HCT116 (cell line): Measurements from ENCODE around the gene ZFAND5. TPM values are rescaled to one million over a fixed set of nuclear protein-coding genes. Genes with fewer than 3 reads are reported as not detected.

Experiments
- ATAC-seq: fragments of 200-7000 bp; cut with Tn5 transposase; 2 replicates; pipeline ENCODE4 v1.9.1; 2020; ENCODE audit warnings: mild to moderate bottlenecking, moderate library complexity
- BruUV-seq: library from RNA; stranded (reverse); fragments of 400-500 nt; replicated peaks from 2 replicates; lab custom pipeline; 2021; lab: Mats Ljungman, UMichigan
- CTCF ChIA-PET: fragments of 300-600 bp; sonication (Branson Sonifier 250); formaldehyde crosslinking; loops from one replicate; lab custom pipeline; 2021; ENCODE audit warnings: antibody characterized with exemption; lab: Charles Lee
- POLR2A ChIA-PET: fragments of 300-600, 350-600 bp; sonication (Branson Sonifier 250); formaldehyde crosslinking; loops from one replicate; lab custom pipeline; 2021; ENCODE audit warnings: antibody characterized with exemption; lab: Charles Lee
- RAD21 ChIA-PET, 2 experiments: fragments of 300-600 bp; sonication (Branson Sonifier 250); formaldehyde crosslinking; loops; one replicate each; lab custom pipeline; 2023; ENCODE audit warnings: low total read pairs in 2 of 2; ENCODE audit not compliant: uncharacterized antibody in 2 of 2, unreplicated experiment in 2 of 2, low non-redundant PET in 1 of 2; lab: Charles Lee
- DNase-seq: peaks from one replicate; pipeline ENCODE4 v3.0.0-alpha.2; 2010; ENCODE audit warnings: low read depth, low spot score
- H2AFZ ChIP-seq: fragments of 200-600 bp; shearing (Covaris generic), sonication (generic); 2 replicates; pipeline ENCODE4 v1.6.1; 2017; ENCODE audit warnings: low read depth, mixed run types, mixed read lengths, antibody characterized with exemption, low read length; ENCODE audit not compliant: poor library complexity, severe bottlenecking
- H3K27ac ChIP-seq: 2 replicates; pipeline ENCODE4 v1.5.1; 2012; ENCODE audit warnings: low read depth, low read length
- H3K27me3 ChIP-seq: fragments of 200-600 bp; sonication (generic); 2 replicates; pipeline ENCODE4 v1.6.1; 2016; ENCODE audit warnings: mixed run types, low read length, mixed read lengths; ENCODE audit not compliant: insufficient read depth
- H3K36me3 ChIP-seq, 2 experiments: fragments of 200-500 bp in 1 of 2; fragments of 200-600 bp in 1 of 2; sonication (Bioruptor generic) in 1 of 2; sonication (generic) in 1 of 2; 2 replicates each; pipeline versions ENCODE4 v1.5.1 to v1.6.1; 2014 to 2016; ENCODE audit warnings: low read length in 2 of 2, inconsistent platforms in 1 of 2, mixed read lengths in 1 of 2, mixed run types in 1 of 2; ENCODE audit not compliant: insufficient read depth in 2 of 2, control insufficient read depth in 1 of 2
- H3K4me1 ChIP-seq, 2 experiments: fragments of 200-600 bp in 1 of 2; sonication (generic) in 1 of 2; 2 replicates each; pipeline versions ENCODE4 v1.5.1 to v1.6.1; 2012 to 2017; ENCODE audit warnings: low read length in 2 of 2, inconsistent platforms in 1 of 2, mild to moderate bottlenecking in 1 of 2, mixed read lengths in 1 of 2, mixed run types in 1 of 2, moderate library complexity in 1 of 2; ENCODE audit not compliant: insufficient read depth in 2 of 2, control insufficient read depth in 1 of 2
- H3K4me2 ChIP-seq: fragments of 200-600 bp; sonication (generic); 2 replicates; pipeline ENCODE4 v1.6.1; 2017; ENCODE audit warnings: mixed run types, low read length, mixed read lengths
- H3K4me3 ChIP-seq, 2 experiments: fragments of 200-600 bp in 1 of 2; sonication (generic) in 1 of 2; replicated peaks in 1 of 2; 2 replicates each; pipeline ENCODE4 v1.5.1; 2011 to 2016; ENCODE audit warnings: low read length in 2 of 2, control low read depth in 1 of 2, low read depth in 1 of 2, mild to moderate bottlenecking in 1 of 2, mixed read lengths in 1 of 2, mixed run types in 1 of 2
- H3K79me2 ChIP-seq: fragments of 200-600 bp; sonication (generic); 2 replicates; pipeline ENCODE4 v1.6.1; 2017; ENCODE audit warnings: mild to moderate bottlenecking, mixed run types, low read length, moderate library complexity, mixed read lengths; ENCODE audit not compliant: insufficient read depth
- H3K9ac ChIP-seq: fragments of 200-600 bp; sonication (generic); 2 replicates; pipeline ENCODE4 v1.6.1; 2016; ENCODE audit warnings: low read length, mixed read lengths
- H3K9me2 ChIP-seq: fragments of 200-600 bp; sonication (generic), shearing (Covaris generic); 2 replicates; pipeline ENCODE4 v1.6.1; 2017; ENCODE audit warnings: mixed run types, mild to moderate bottlenecking, moderate library complexity; ENCODE audit not compliant: insufficient read depth
- H3K9me3 ChIP-seq, 2 experiments: fragments of 200-500 bp in 1 of 2; fragments of 200-600 bp in 1 of 2; sonication (Bioruptor generic) in 1 of 2; sonication (generic) in 1 of 2; 2 replicates each; pipeline ENCODE4 v1.6.1; 2014 to 2017; ENCODE audit warnings: low read length in 2 of 2, mixed read lengths in 2 of 2, inconsistent platforms in 1 of 2, low read depth in 1 of 2, mild to moderate bottlenecking in 1 of 2, mixed run types in 1 of 2, moderate library complexity in 1 of 2; ENCODE audit not compliant: control insufficient read depth in 1 of 2, insufficient read depth in 1 of 2
- H4K20me1 ChIP-seq: fragments of 200-600 bp; sonication (generic), shearing (Covaris generic); 2 replicates; pipeline ENCODE4 v1.6.1; 2017; ENCODE audit warnings: mixed run types, mild to moderate bottlenecking, moderate library complexity; ENCODE audit not compliant: insufficient read depth
- CEBPB ChIP-seq: IDR thresholded peaks from 2 replicates; pipeline ENCODE4 v1.6.1; 2012; ENCODE audit warnings: low read depth
- CTCF ChIP-seq, 3 experiments: fragments of 200-600 bp in 1 of 3; sonication (generic) in 1 of 3; IDR thresholded peaks in 2 of 3; conservative IDR thresholded peaks in 1 of 3; 2 replicates each; pipeline ENCODE4 v1.5.1; 2012 to 2017; ENCODE audit warnings: low read depth in 2 of 3, low read length in 2 of 3, antibody characterized with exemption in 1 of 3, borderline replicate concordance in 1 of 3, control low read depth in 1 of 3, mild to moderate bottlenecking in 1 of 3, mixed read lengths in 1 of 3, mixed run types in 1 of 3, moderate library complexity in 1 of 3; ENCODE audit not compliant: insufficient read depth in 1 of 3
- ELF1 ChIP-seq: IDR thresholded peaks from 2 replicates; pipeline ENCODE4 v1.6.1; 2012; ENCODE audit warnings: low read depth, borderline replicate concordance
- EZH2phosphoT487 ChIP-seq: fragments of 200-600 bp; IDR thresholded peaks from 2 replicates; pipeline ENCODE4 v1.6.1; 2018; ENCODE audit warnings: antibody characterized with exemption, borderline replicate concordance
- FOSL1 ChIP-seq: IDR thresholded peaks from 2 replicates; pipeline ENCODE4 v1.6.1; 2012; ENCODE audit warnings: low read depth
- MAX ChIP-seq: IDR thresholded peaks from 2 replicates; pipeline ENCODE4 v1.6.1; 2012
- POLR2A ChIP-seq: IDR thresholded peaks from 2 replicates; pipeline ENCODE4 v1.7.0; 2011; ENCODE audit warnings: borderline replicate concordance; ENCODE audit not compliant: insufficient read depth, insufficient read length; ENCODE audit errors: extremely low read depth
- POLR2AphosphoS5 ChIP-seq: IDR thresholded peaks from 2 replicates; pipeline ENCODE4 v1.6.1; 2011; ENCODE audit warnings: mild to moderate bottlenecking, low read depth, low read length, moderate library complexity
- RAD21 ChIP-seq: IDR thresholded peaks from 2 replicates; pipeline ENCODE4 v1.6.1; 2012; ENCODE audit warnings: low read depth, mild to moderate bottlenecking
- TCF7L2 ChIP-seq: IDR thresholded peaks from 2 replicates; pipeline ENCODE4 v1.7.0; 2011; ENCODE audit warnings: borderline replicate concordance, inconsistent platforms; ENCODE audit not compliant: insufficient read depth, insufficient read length; ENCODE audit errors: extremely low read depth
- YY1 ChIP-seq: IDR thresholded peaks from 2 replicates; pipeline ENCODE4 v1.6.1; 2011; ENCODE audit warnings: low read length, low read depth, moderate library complexity, mild to moderate bottlenecking; ENCODE audit not compliant: insufficient replicate concordance; ENCODE audit errors: extremely low read depth
- ZFX ChIP-seq: fragments of 450-650 bp; IDR thresholded peaks from 2 replicates; pipeline ENCODE4 v1.6.1; 2017
- intact Hi-C: fragments of 100-400 bp; cut with micrococcal nuclease; formaldehyde crosslinking; loops from 2 replicates; pipeline ENCODE4 v1.10.0; 2022
- total RNA-seq: library from RNA; stranded (reverse); gene quantifications from one replicate; pipeline ENCODE4 v1.2.1, GENCODE V29; 2021; ENCODE audit not compliant: unreplicated experiment

ZFAND5 gene
- total RNA-seq, 1 experiment from 2014 or later = 128 TPM

GRCh38 chr9:72315510-72316311 lies 49.3 kb downstream of the ZFAND5 start (continued):
- TF ChIP-seq TCF7L2 (peak; percentile 28), CEBPB (peak; percentile 13; the same call in 1 of the 2 replicates), ZFX (no peak), ELF1 (no peak), EZH2phosphoT487 (no peak), CTCF (IDR thresholded peaks at IDR 0.05 in 2 of 3, conservative IDR thresholded peaks at IDR 0.05 in 1 of 3; ENCODE audit: borderline replicate concordance in 1 of 3, insufficient read depth in 1 of 3, low read depth in 2 of 3, low read length in 2 of 3) (no peak), FOSL1 (no peak), MAX (0 out of 2 replicates have a peak, but pooled peaks have one; percentile 33), RAD21 (no peak; the same call in 1 of the 2 replicates), POLR2A (no peak), YY1 (no peak)
- TF ChIP-seq, all 23 proteins: peak for 6

- BruUV-seq = no TSS peak
- peak overlapping the region; percentile 38 for H3K9ac ChIP-seq
- H4K20me1 ChIP-seq = no peaks in the 10 kb centered on the region
- no peaks in the 10 kb centered on the region for H3K79me2 ChIP-seq
- peaks cover 31 to 35% of the 10 kb centered on the region in 2 experiments for H3K4me1 ChIP-seq
- TF ChIP-seq POLR2AphosphoS5 (no peak), CEBPB (peak; percentile 27; the same call in 1 of the 2 replicates)
- ChIA-PET POLR2A (interaction anchor here (0.7 to 3.5 kb wide), 4 partner anchors 8 to 41 kb away, joined by 3 to 15 read pairs (median 3); no protein-coding TSS in a partner anchor), CTCF (interaction anchor here (0.8 to 1.3 kb wide), 3 partner anchors 10 to 36 kb away, joined by 3 to 5 read pairs (median 4); no protein-coding TSS in a partner anchor), RAD21 (no interaction called here)
- peak overlapping the region; percentile 36 for H3K27ac ChIP-seq
- DNase-seq (no peak), ATAC-seq (peak; percentile 51)
- no peaks in the 10 kb centered on the region for H3K9me3 ChIP-seq
- H3K27me3 ChIP-seq = no peaks in the 10 kb centered on the region
- intact Hi-C loops = no loop called here
- H3K36me3 ChIP-seq = no peaks in the 10 kb centered on the region
- no peaks in the 10 kb centered on the region; the same call in 1 of the 2 replicates for H3K9me2 ChIP-seq
- H2AFZ ChIP-seq = peak overlapping the region; percentile 86
- H3K4me2 ChIP-seq = peak overlapping the region; percentile 69
- peak overlapping the region in 1 of 2 experiments; percentile 19; a peak in 3 of 4 replicates for H3K4me3 ChIP-seq
Observed at GRCh38 chr9:72315089-72315509, 49.9 kb downstream of the ZFAND5 start.
